Aorta (tissue), 5 donors: Measurements from ENCODE around the gene SYNCRIP. TPM values are rescaled to one million over a fixed set of nuclear protein-coding genes. Genes with fewer than 3 reads are reported as not detected.
A peak's percentile ranks its signal among the peaks of the same experiment; 100 is the strongest.
"Not testable (repeated sequence)": the region's sequence is repeated elsewhere in the genome, so short reads cannot be mapped to it uniquely, and the experiment has no call there.

ENCODE experiments used
- ATAC-seq: fragments of 200-7000 bp; cut with Tn5 transposase; one replicate; pipeline ENCODE4 v1.9.1; 2022; ENCODE audit warnings: moderate library complexity; ENCODE audit not compliant: low FRiP score
- DNase-seq, 2 donors: peaks; one replicate each; pipeline ENCODE4 v3.0.0-alpha.2; 2020
- H3K27ac ChIP-seq, 2 donors: one replicate each; pipeline ENCODE4 v1.5.1; 2013; ENCODE audit warnings: low read length in 2 of 2, mild to moderate bottlenecking in 2 of 2, moderate library complexity in 2 of 2, control low read depth in 1 of 2, inconsistent platforms in 1 of 2, low read depth in 1 of 2
- H3K27me3 ChIP-seq, 2 donors: one replicate each; pipeline ENCODE4 v1.6.1; 2013; ENCODE audit warnings: control low read depth in 1 of 2, low read length in 1 of 2, mild to moderate bottlenecking in 1 of 2, moderate library complexity in 1 of 2; ENCODE audit not compliant: insufficient read depth in 2 of 2, control insufficient read depth in 1 of 2
- H3K36me3 ChIP-seq, 2 donors: one replicate each; pipeline ENCODE4 v1.6.1; 2013; ENCODE audit warnings: control low read depth in 1 of 2, low read length in 1 of 2, mild to moderate bottlenecking in 1 of 2; ENCODE audit not compliant: insufficient read depth in 2 of 2, control insufficient read depth in 1 of 2
- H3K4me1 ChIP-seq, 2 donors: one replicate each; pipeline ENCODE4 v1.6.1; 2013; ENCODE audit warnings: low read length in 2 of 2, control low read depth in 1 of 2, mild to moderate bottlenecking in 1 of 2, moderate library complexity in 1 of 2; ENCODE audit not compliant: insufficient read depth in 2 of 2, control insufficient read depth in 1 of 2
- H3K4me3 ChIP-seq, 2 donors: one replicate each; pipeline ENCODE4 v1.5.1; 2013; ENCODE audit warnings: low read length in 2 of 2, control low read depth in 1 of 2, mild to moderate bottlenecking in 1 of 2
- H3K9me3 ChIP-seq: one replicate; pipeline ENCODE4 v1.6.1; 2013; ENCODE audit warnings: mild to moderate bottlenecking, low read length; ENCODE audit not compliant: control insufficient read depth
- WGBS, 2 donors: extraction: QIAGEN DNeasy Blood & Tissue Kit; methylation state at CpG; one replicate each; pipeline ENCODE4 v1.1.7; 2013; 5-methylcytosine and 5-hydroxymethylcytosine counted together
- intact Hi-C, 2 donors: fragments of 100-400 bp; cut with DNase I; formaldehyde crosslinking; loops; one replicate each; pipeline versions ENCODE4 v1.14.2 to v1.15.0; 2022
- polyA plus RNA-seq, 2 donors: library from polyadenylated mRNA; stranded (reverse); fragments of 200-250 nt; gene quantifications; one replicate each; pipeline ENCODE4 v1.2.3, GENCODE V29; 2013
- total RNA-seq, 2 donors: library from RNA; stranded (reverse); fragmentation: NEBNext Ultra II Directional; extraction: Animal tissue kit (Norgen Biotek cat#: 25700); gene quantifications; one replicate each; pipeline ENCODE4 v1.2.1, GENCODE V29; 2021
- donor health status: healthy with polysubstance abuse.
- donor health status: Bipolar disorder and iron deficiency.
- donor health status: DM: no; HTN: no; CAD: no.
- donor health status: DM: no; HTN: no; CAD: no.
- donor health status: DM: yes; HTN: yes; CAD: no.

The SYNCRIP gene
- total and polyA plus RNA-seq, 4 donors = 35.2 to 119 (median 75.2) TPM

GRCh38 chr6:85593438-85594196 lies 49.1 kb downstream of the SYNCRIP start, which contains the start of gene SNX14:
SNX14 (minus strand) TSS chr6:85593858; CDS start chr6:85593718, 140 bp downstream.
- H3K9me3 ChIP-seq = no peaks in the 10 kb centered on the region
- peaks cover 0 to 2% of the 10 kb centered on the region in 2 donors for H3K4me1 ChIP-seq
- no peaks in the 10 kb centered on the region for H3K36me3 ChIP-seq
- H3K27me3 ChIP-seq = no peaks in the 10 kb centered on the region
- peak within 1 kb of the TSS; percentile 92 to 98 for H3K27ac ChIP-seq
- ATAC-seq = peak; percentile 99
- H3K4me3 ChIP-seq = peak within 1 kb of the TSS; percentile 74 to 83
- peak; percentile 98 to 99 for DNase-seq
- intact Hi-C loops = loop anchor here (5.0 kb wide), 2 partner anchors 49 to 84 kb away; partner anchors contain the start of gene SYNCRIP (in 1 of the 2)
- 0% methylated on average over 81 to 82 of the region's 82 CpGs for WGBS, 2 donors

DNA sequence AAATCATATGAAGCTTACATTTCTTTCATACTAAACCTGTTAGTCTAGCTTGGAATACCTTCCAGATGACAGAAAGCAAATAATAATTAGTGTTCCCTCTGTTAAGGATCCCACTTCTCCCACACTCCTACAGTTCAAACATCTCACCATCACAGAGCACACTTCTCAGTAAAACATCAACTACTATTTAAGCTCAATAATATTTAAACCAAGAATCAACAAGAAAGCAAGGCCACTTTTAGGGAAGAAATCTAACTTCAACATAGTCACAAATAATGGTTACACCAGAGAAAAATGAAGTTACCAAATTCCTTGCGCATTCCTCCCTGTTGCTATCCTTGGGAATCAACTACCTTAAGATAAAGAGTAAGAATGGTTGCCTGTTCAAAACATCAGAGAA lies 50.7 kb downstream of the SYNCRIP start:
- no peak for DNase-seq
- WGBS, 2 donors = 97% methylated on average over 1 of the region's 1 CpG
- no peak overlapping the region for H3K27ac ChIP-seq
- intact Hi-C loops = loop anchor here (5.0 kb wide), 2 partner anchors 50 to 85 kb away; partner anchors contain the start of gene SYNCRIP (in 1 of the 2)
- H3K4me1 ChIP-seq = peaks cover 0 to 2% of the 10 kb centered on the region in 2 donors
- no peak overlapping the region for H3K4me3 ChIP-seq
- no peaks in the 10 kb centered on the region for H3K27me3 ChIP-seq
- no peaks in the 10 kb centered on the region for H3K36me3 ChIP-seq
- ATAC-seq = no peak
- no peaks in the 10 kb centered on the region for H3K9me3 ChIP-seq

DNA sequence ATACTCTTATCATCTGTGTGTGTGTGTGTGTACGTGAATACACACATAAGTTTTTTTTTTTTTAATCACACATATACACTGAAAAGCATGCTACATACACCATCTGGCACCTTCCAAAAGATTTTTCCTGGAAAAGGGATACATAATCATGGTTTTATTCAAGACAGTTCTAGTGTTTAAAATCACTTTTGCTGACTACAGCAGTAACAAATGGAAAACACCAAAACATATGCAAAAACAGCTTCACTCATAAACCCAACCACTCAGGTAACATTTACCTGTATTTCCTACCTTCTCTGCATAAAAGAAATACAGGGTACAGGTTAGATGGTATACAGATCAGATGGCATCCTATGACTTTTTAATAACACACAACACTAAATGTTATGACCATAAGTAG lies 51.5 kb downstream of the SYNCRIP start:
- H3K27ac ChIP-seq = no peak overlapping the region
- H3K4me3 ChIP-seq = no peak overlapping the region
- WGBS, 2 donors = 96 to 97% methylated on average over 1 of the region's 1 CpG
- H3K4me1 ChIP-seq = peaks cover 0 to 2% of the 10 kb centered on the region in 2 donors
- H3K27me3 ChIP-seq = no peaks in the 10 kb centered on the region
- no peak for ATAC-seq
- H3K9me3 ChIP-seq = no peaks in the 10 kb centered on the region
- no peaks in the 10 kb centered on the region for H3K36me3 ChIP-seq
- no peak for DNase-seq
- intact Hi-C loops = loop anchor here (5.0 kb wide), 2 partner anchors 51 to 86 kb away; partner anchors contain the start of gene SYNCRIP (in 1 of the 2)

DNA sequence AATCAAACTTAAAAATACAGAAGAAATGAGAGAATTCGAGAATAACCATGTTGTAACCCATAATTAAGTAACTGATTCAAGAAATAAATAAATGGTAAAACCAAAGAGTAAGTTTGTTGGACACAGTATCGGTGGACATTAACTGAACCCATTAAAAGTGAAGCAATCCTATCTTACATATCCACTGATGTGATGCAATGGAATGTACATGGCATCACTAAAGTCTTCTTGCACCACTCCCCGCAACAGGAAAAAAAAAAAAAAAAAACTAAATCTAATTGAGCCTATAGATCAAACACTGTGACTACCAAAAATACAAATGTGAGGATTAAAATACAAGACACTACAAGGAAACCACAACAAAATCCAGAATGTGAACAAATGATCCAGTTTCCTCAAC lies 56.9 kb downstream of the SYNCRIP start:
- no peak overlapping the region for H3K4me3 ChIP-seq
- no peaks in the 10 kb centered on the region for H3K36me3 ChIP-seq
- DNase-seq (no peak), ATAC-seq (no peak)
- H3K27me3 ChIP-seq = no peaks in the 10 kb centered on the region
- no peaks in the 10 kb centered on the region for H3K9me3 ChIP-seq
- intact Hi-C loops = no loop called here
- H3K4me1 ChIP-seq = no peaks in the 10 kb centered on the region
- H3K27ac ChIP-seq = no peak overlapping the region
- WGBS, 2 donors = 94 to 98% methylated on average over 3 of the region's 3 CpGs

- H3K4me1 ChIP-seq, intact Hi-C loops, DNase-seq, H3K4me3 ChIP-seq, H3K9me3 ChIP-seq, H3K36me3 ChIP-seq, H3K27ac ChIP-seq, ATAC-seq, H3K27me3 ChIP-seq: not testable (repeated sequence)
- WGBS, 2 donors = 98 to 99% methylated on average over 4 of the region's 4 CpGs
Measured at GRCh38 chr6:85582832-85583231, 59.9 kb downstream of the SYNCRIP start.

GRCh38 chr6:85581572-85581971 lies 61.1 kb downstream of the SYNCRIP start:
- intact Hi-C loops = no loop called here
- H3K9me3 ChIP-seq = no peaks in the 10 kb centered on the region
- H3K27me3 ChIP-seq = no peaks in the 10 kb centered on the region
- peaks cover 0 to 2% of the 10 kb centered on the region in 2 donors for H3K36me3 ChIP-seq
- H3K4me3 ChIP-seq = no peak overlapping the region
- no peak overlapping the region for H3K27ac ChIP-seq
- ATAC-seq = no peak
- DNase-seq = no peak
- no peaks in the 10 kb centered on the region for H3K4me1 ChIP-seq

DNA sequence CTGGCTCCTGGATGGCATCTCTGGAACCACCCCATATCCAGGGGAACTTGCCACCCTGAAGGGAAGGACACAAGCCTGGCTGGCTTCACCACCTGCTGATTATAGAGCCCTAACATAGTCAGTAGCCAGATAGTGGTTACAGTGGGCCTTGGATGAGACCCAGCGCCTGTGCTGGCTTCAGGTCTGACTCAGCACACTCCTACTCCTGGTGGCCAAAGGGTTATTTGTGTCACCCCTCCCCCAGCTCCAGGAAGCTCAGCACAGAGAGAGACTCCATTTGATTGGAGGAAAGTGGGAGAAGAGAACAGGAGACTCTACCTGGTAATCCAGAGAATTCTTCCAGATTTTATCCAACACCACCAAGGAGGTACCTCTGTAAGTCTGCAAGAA lies 61.8 kb downstream of the SYNCRIP start:
- no peak overlapping the region for H3K27ac ChIP-seq
- H3K9me3 ChIP-seq = no peaks in the 10 kb centered on the region
- H3K4me1 ChIP-seq = peaks cover 0 to 2% of the 10 kb centered on the region in 2 donors
- no peaks in the 10 kb centered on the region for H3K27me3 ChIP-seq
- WGBS, 2 donors = 92 to 96% methylated on average over 1 of the region's 1 CpG
- ATAC-seq (no peak), DNase-seq (no peak)
- H3K36me3 ChIP-seq = peaks cover 0 to 2% of the 10 kb centered on the region in 2 donors
- intact Hi-C loops = no loop called here
- no peak overlapping the region for H3K4me3 ChIP-seq

DNA sequence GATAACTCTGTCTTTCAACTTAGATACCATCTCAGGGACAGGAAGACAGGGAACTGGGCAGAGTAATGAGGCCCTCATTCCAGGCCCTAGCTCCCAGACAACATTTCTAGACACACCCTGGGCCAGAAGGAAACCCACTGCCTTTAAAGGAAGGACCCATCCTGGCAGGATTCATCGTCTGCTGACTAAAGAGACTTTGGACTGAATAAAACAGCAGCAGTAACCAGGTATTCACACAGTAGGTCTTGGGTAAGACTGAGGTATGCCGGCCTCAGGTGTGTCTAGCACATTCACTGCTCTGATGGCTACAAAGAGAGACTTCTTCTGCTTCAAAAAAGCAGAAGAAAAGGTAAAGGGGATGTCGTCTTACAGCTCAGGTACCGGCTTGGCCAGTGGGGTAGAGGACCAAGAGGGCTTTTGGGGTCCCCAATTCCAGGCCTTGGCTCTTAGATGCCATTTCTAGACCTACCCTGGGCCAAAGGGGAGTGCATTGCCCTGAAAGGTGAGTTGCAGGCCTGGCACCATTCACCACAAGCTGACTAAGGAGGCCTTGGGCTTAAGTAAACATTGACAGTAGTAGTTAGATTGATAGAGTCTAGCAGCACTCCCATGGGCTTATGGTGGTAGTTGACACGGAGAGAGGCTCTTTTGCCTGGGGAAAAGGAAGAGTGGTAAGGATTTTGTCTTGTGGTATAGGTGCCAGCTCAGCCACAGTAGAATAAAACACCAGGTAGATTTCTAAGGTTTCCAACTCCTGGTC lies 62.4 kb downstream of the SYNCRIP start:
- 81 to 82% methylated on average over 5 of the region's 5 CpGs for whole genome bisulfite sequencing, 2 donors
- Histone ChIP-seq H3K4me1 (peaks cover 0 to 2% of the 10 kb centered on the region in 2 donors), H3K27ac (no peak overlapping the region), H3K27me3 (no peaks in the 10 kb centered on the region), H3K9me3 (no peaks in the 10 kb centered on the region), H3K4me3 (no peak overlapping the region), H3K36me3 (peaks cover 0 to 2% of the 10 kb centered on the region in 2 donors)
- no peak for DNase-seq
- intact Hi-C loops = no loop called here
- no peak for ATAC-seq
